ENCODE data around the gene ANKS3. TPM values are rescaled to one million over a fixed set of nuclear protein-coding genes. Genes with fewer than 3 reads are reported as not detected.
A peak's percentile ranks its signal among the peaks of the same experiment; 100 is the strongest.

ANKS3 gene
- total RNA-seq, 1 experiment from 2014 or later = 22.6 TPM

- H4K20me1 ChIP-seq (ENCODE audit: low read length) = no peaks in the 10 kb centered on the region
- H3K4me1 ChIP-seq (ENCODE audit: insufficient read depth, low read length) = peaks cover 15% of the 10 kb centered on the region
- H3F3A ChIP-seq (ENCODE audit: low read length, unreplicated experiment) = no peaks in the 10 kb centered on the region
- peaks cover 20% of the 10 kb centered on the region for H3K79me2 ChIP-seq (ENCODE audit: low read length)
- peak overlapping the region; percentile 95 for H3K4me3 ChIP-seq (ENCODE audit: low read length)
- CTCF ChIA-PET = no interaction called here
- H3K9ac ChIP-seq (ENCODE audit: low read length) = peak overlapping the region; percentile 98
- POLR2A ChIA-PET (ENCODE audit: unreplicated experiment) = no interaction called here
- TSS peak; percentile 41 for BruUV-seq (replicated peaks)
- H3K27me3 ChIP-seq (ENCODE audit: low read length) = no peaks in the 10 kb centered on the region
- no peaks in the 10 kb centered on the region for H3K9me2 ChIP-seq (replicated peaks; ENCODE audit: low read length)
- intact Hi-C loops (cut with micrococcal nuclease) = no loop called here
- no peaks in the 10 kb centered on the region for H3K36me3 ChIP-seq (ENCODE audit: low read depth, low read length)
- 0 out of 2 replicates have a peak overlapping the region, but pooled peaks have one; percentile 95 for H2AFZ ChIP-seq (ENCODE audit: low read length)
- peak overlapping the region; percentile 94 for H3K4me2 ChIP-seq (ENCODE audit: low read length)
- DNase-seq (no peak), ATAC-seq (no peak)
- H3K27ac ChIP-seq (ENCODE audit: low read length) = no peak overlapping the region
- H3K9me3 ChIP-seq (ENCODE audit: low read length) = no peaks in the 10 kb centered on the region
- TF ChIP-seq EZH2phosphoT487 (IDR thresholded peaks at IDR 0.05; ENCODE audit: borderline replicate concordance, low read length) (no peak), CTCF (conservative IDR thresholded peaks at IDR 0.05; ENCODE audit: low read depth, low read length) (no peak), EZH2 (IDR thresholded peaks at IDR 0.05; ENCODE audit: low read length, unreplicated experiment) (no peak)
These were observed 31.7 kb upstream of the ANKS3 start for GRCh38 chr16:4765511-4766474.

GRCh38 chr16:4763791-4764190 is 29.7 kb upstream of the ANKS3 start:
- no peak for TF ChIP-seq CTCF (conservative IDR thresholded peaks at IDR 0.05; ENCODE audit: low read depth, low read length)
- no peak for TF ChIP-seq EZH2 (IDR thresholded peaks at IDR 0.05; ENCODE audit: low read length, unreplicated experiment)
- no peak for TF ChIP-seq EZH2phosphoT487 (IDR thresholded peaks at IDR 0.05; ENCODE audit: borderline replicate concordance, low read length)
- Histone ChIP-seq H3K4me1 (ENCODE audit: insufficient read depth, low read length) (peaks cover 15% of the 10 kb centered on the region), H3K4me2 (ENCODE audit: low read length) (no peak overlapping the region), H3K79me2 (ENCODE audit: low read length) (peaks cover 20% of the 10 kb centered on the region), H3K9me2 (replicated peaks; ENCODE audit: low read length) (no peaks in the 10 kb centered on the region), H3K9me3 (ENCODE audit: low read length) (no peaks in the 10 kb centered on the region), H3K9ac (ENCODE audit: low read length) (no peak overlapping the region), H2AFZ (ENCODE audit: low read length) (no peak overlapping the region), H4K20me1 (ENCODE audit: low read length) (no peaks in the 10 kb centered on the region), H3F3A (ENCODE audit: low read length, unreplicated experiment) (no peaks in the 10 kb centered on the region), H3K27me3 (ENCODE audit: low read length) (no peaks in the 10 kb centered on the region), H3K27ac (ENCODE audit: low read length) (no peak overlapping the region), H3K36me3 (ENCODE audit: low read depth, low read length) (no peaks in the 10 kb centered on the region), H3K4me3 (ENCODE audit: low read length) (no peak overlapping the region)
- intact Hi-C loops (cut with micrococcal nuclease) = no loop called here
- ChIA-PET CTCF (no interaction called here), POLR2A (ENCODE audit: unreplicated experiment) (interaction anchor here (0.5 kb wide), 1 partner anchor 84 kb away, joined by 3 read pairs; no protein-coding TSS in a partner anchor)
- DNase-seq (no peak), ATAC-seq (no peak)
- no TSS peak for BruUV-seq (replicated peaks)

- TF ChIP-seq EZH2 (IDR thresholded peaks at IDR 0.05; ENCODE audit: low read length, unreplicated experiment) (no peak), CTCF (conservative IDR thresholded peaks at IDR 0.05; ENCODE audit: low read depth, low read length) (no peak), EZH2phosphoT487 (IDR thresholded peaks at IDR 0.05; ENCODE audit: borderline replicate concordance, low read length) (no peak)
- Histone ChIP-seq H3K9ac (ENCODE audit: low read length) (no peak overlapping the region), H3K9me3 (ENCODE audit: low read length) (no peaks in the 10 kb centered on the region), H3K4me2 (ENCODE audit: low read length) (no peak overlapping the region), H3K36me3 (ENCODE audit: low read depth, low read length) (peaks cover 6% of the 10 kb centered on the region; the same call in 1 of the 2 replicates), H3K27ac (ENCODE audit: low read length) (no peak overlapping the region), H3K9me2 (replicated peaks; ENCODE audit: low read length) (no peaks in the 10 kb centered on the region), H3K79me2 (ENCODE audit: low read length) (peaks cover 20% of the 10 kb centered on the region), H3K4me1 (ENCODE audit: insufficient read depth, low read length) (peaks cover 6% of the 10 kb centered on the region), H3K4me3 (ENCODE audit: low read length) (no peak overlapping the region), H3K27me3 (ENCODE audit: low read length) (no peaks in the 10 kb centered on the region), H3F3A (ENCODE audit: low read length, unreplicated experiment) (no peaks in the 10 kb centered on the region), H2AFZ (ENCODE audit: low read length) (no peak overlapping the region), H4K20me1 (ENCODE audit: low read length) (no peaks in the 10 kb centered on the region)
- DNase-seq (no peak), ATAC-seq (no peak)
- no TSS peak for BruUV-seq (replicated peaks)
- intact Hi-C loops (cut with micrococcal nuclease) = no loop called here
- POLR2A ChIA-PET (ENCODE audit: unreplicated experiment) = no interaction called here
- CTCF ChIA-PET = no interaction called here
These were observed 28.1 kb upstream of the ANKS3 start for GRCh38 chr16:4762205-4762604.

All from PC-3 (cell line).